Measurements from ENCODE around the gene TRIM49.
"Not testable (repeated sequence)": the region's sequence is repeated elsewhere in the genome, so short reads cannot be mapped to it uniquely, and the experiment has no call there.

- TF ChIP-seq POLR2A (IDR thresholded peaks at IDR 0.05; ENCODE audit: borderline replicate concordance, extremely low read depth, insufficient read depth, insufficient read length); CTCF (IDR thresholded peaks at IDR 0.05 in 2 of 3, conservative IDR thresholded peaks at IDR 0.05 in 1 of 3; ENCODE audit: borderline replicate concordance in 1 of 3, insufficient read depth in 1 of 3, low read depth in 2 of 3, low read length in 2 of 3); EZH2 (IDR thresholded peaks at IDR 0.05); ATF3 (IDR thresholded peaks at IDR 0.05); POLR2AphosphoS5 (IDR thresholded peaks at IDR 0.05; ENCODE audit: low read depth, low read length); ZBTB33 (IDR thresholded peaks at IDR 0.05; ENCODE audit: extremely low read depth, insufficient replicate concordance, low read length); TCF7L2 (IDR thresholded peaks at IDR 0.05; ENCODE audit: borderline replicate concordance, extremely low read depth, insufficient read depth, insufficient read length); REST (IDR thresholded peaks at IDR 0.05; ENCODE audit: low read depth); MAX (IDR thresholded peaks at IDR 0.05); EZH2phosphoT487 (IDR thresholded peaks at IDR 0.05; ENCODE audit: borderline replicate concordance); SP1 (IDR thresholded peaks at IDR 0.05; ENCODE audit: low read depth): not testable (repeated sequence)
Measured at GRCh38 chr11:89785726-89786125, 22.6 kb downstream of the TRIM49 start.
